Adipocyte (in vitro differentiated cells): Measurements from ENCODE around the gene NFYA.

Experiments
- DNase-seq: peaks from one replicate; pipeline ENCODE4 v3.0.0-alpha.2; 2015; ENCODE audit warnings: low read depth
- H3K27me3 ChIP-seq: replicated peaks from 2 replicates; pipeline ENCODE4 v1.7.0; 2013; ENCODE audit warnings: mild to moderate bottlenecking, low read length, moderate library complexity; ENCODE audit not compliant: control insufficient read depth, insufficient read depth
- H3K36me3 ChIP-seq: 2 replicates; pipeline ENCODE4 v1.7.0; 2013; ENCODE audit warnings: low read length, mild to moderate bottlenecking, moderate library complexity; ENCODE audit not compliant: control insufficient read depth, insufficient read depth, severe bottlenecking
- H3K4me1 ChIP-seq: 2 replicates; pipeline ENCODE4 v1.7.0; 2013; ENCODE audit warnings: mild to moderate bottlenecking, low read length, moderate library complexity; ENCODE audit not compliant: control insufficient read depth, insufficient read depth
- H3K4me3 ChIP-seq: 2 replicates; pipeline ENCODE4 v1.7.0; 2013; ENCODE audit warnings: mild to moderate bottlenecking, low read length, moderate library complexity
- H3K9ac ChIP-seq: 2 replicates; pipeline ENCODE4 v1.7.0; 2013; ENCODE audit warnings: mild to moderate bottlenecking, low read length, moderate library complexity
- H3K9me3 ChIP-seq: 2 replicates; pipeline ENCODE4 v1.7.0; 2013; ENCODE audit warnings: mild to moderate bottlenecking, low read length, moderate library complexity; ENCODE audit not compliant: control insufficient read depth

The NFYA gene

GRCh38 chr6:41122918-41123317, 50.1 kb downstream of the NFYA start:
- H3K9me3 ChIP-seq: no peaks in the 10 kb centered on the region
- peaks cover 9% of the 10 kb centered on the region for H3K4me1 ChIP-seq
- peaks cover 6% of the 10 kb centered on the region for H3K36me3 ChIP-seq
- DNase-seq: no peak
- H3K4me3 ChIP-seq: no peak overlapping the region
- H3K27me3 ChIP-seq: no peaks in the 10 kb centered on the region
- H3K9ac ChIP-seq: no peak overlapping the region

- no peak overlapping the region for H3K9ac ChIP-seq
- no peak for DNase-seq
- no peaks in the 10 kb centered on the region for H3K27me3 ChIP-seq
- H3K4me1 ChIP-seq: no peaks in the 10 kb centered on the region
- peaks cover 6% of the 10 kb centered on the region for H3K36me3 ChIP-seq
- no peak overlapping the region for H3K4me3 ChIP-seq
- no peaks in the 10 kb centered on the region for H3K9me3 ChIP-seq
These were observed 52.5 kb downstream of the NFYA start for GRCh38 chr6:41125282-41125681.

GRCh38 chr6:41132254-41132653, 59.5 kb downstream of the NFYA start:
- no peak overlapping the region for H3K4me3 ChIP-seq
- no peak for DNase-seq
- no peaks in the 10 kb centered on the region for H3K27me3 ChIP-seq
- no peaks in the 10 kb centered on the region for H3K9me3 ChIP-seq
- peaks cover 3% of the 10 kb centered on the region for H3K36me3 ChIP-seq
- no peak overlapping the region for H3K9ac ChIP-seq
- H3K4me1 ChIP-seq: peaks cover 2% of the 10 kb centered on the region

GRCh38 chr6:41135062-41135832, 62.5 kb downstream of the NFYA start:
- peaks cover 3% of the 10 kb centered on the region for H3K36me3 ChIP-seq

GRCh38 chr6:41136911-41137310, 64.1 kb downstream of the NFYA start:
- no peak overlapping the region for H3K9ac ChIP-seq
- no peaks in the 10 kb centered on the region for H3K27me3 ChIP-seq
- H3K36me3 ChIP-seq: peaks cover 8% of the 10 kb centered on the region
- DNase-seq: no peak
- H3K9me3 ChIP-seq: no peaks in the 10 kb centered on the region
- H3K4me1 ChIP-seq: peaks cover 2% of the 10 kb centered on the region
- no peak overlapping the region for H3K4me3 ChIP-seq

More at GRCh38 chr6:41135062-41135832, 62.5 kb downstream of the NFYA start:
- no peaks in the 10 kb centered on the region for H3K27me3 ChIP-seq
- H3K9ac ChIP-seq: no peak overlapping the region
- H3K4me3 ChIP-seq: no peak overlapping the region
- H3K4me1 ChIP-seq: peaks cover 2% of the 10 kb centered on the region
- H3K9me3 ChIP-seq: no peaks in the 10 kb centered on the region
- DNase-seq: no peak

- Histone ChIP-seq H3K36me3 (no peaks in the 10 kb centered on the region), H3K9ac (no peak overlapping the region), H3K9me3 (no peaks in the 10 kb centered on the region), H3K4me1 (no peaks in the 10 kb centered on the region), H3K27me3 (no peaks in the 10 kb centered on the region), H3K4me3 (no peak overlapping the region)
- DNase-seq: no peak
These were observed 75.1 kb downstream of the NFYA start for GRCh38 chr6:41147917-41148316.
